Measurements from ENCODE around the gene TCF15. TPM values are rescaled to one million over a fixed set of nuclear protein-coding genes. Genes with fewer than 3 reads are reported as not detected.

Gene TCF15
- polyA plus RNA-seq, 3 donors, result not detected

GRCh38 chr20:609371-609964 is 641 bp downstream of the TCF15 start:
- Histone ChIP-seq H3K27ac (ENCODE audit: low read depth in 1 of 2, low read length in 2 of 2) (no peak overlapping the region), H3K9ac (ENCODE audit: insufficient read depth, low read length, poor library complexity, severe bottlenecking) (no peak overlapping the region), H3K27me3 (ENCODE audit: control insufficient read depth in 2 of 2, insufficient read depth in 2 of 2, low read length in 2 of 2) (peaks cover 29 to 49% of the 10 kb centered on the region in 2 donors), H4K20me1 (ENCODE audit: insufficient read depth, low read length) (no peaks in the 10 kb centered on the region), H3K9me3 (replicated peaks in 1 of 2; ENCODE audit: control insufficient read depth in 1 of 2, insufficient read depth in 1 of 2, low read length in 2 of 2) (peaks cover 0 to 20% of the 10 kb centered on the region in 2 donors), H2AFZ (ENCODE audit: insufficient read depth, low read depth, low read length, poor library complexity, severe bottlenecking) (no peak overlapping the region), H3K4me2 (replicated peaks; ENCODE audit: extremely low read depth, low read length, poor library complexity, severe bottlenecking) (peak overlapping the region; percentile 31), H3K79me2 (ENCODE audit: insufficient read depth, low read length) (no peaks in the 10 kb centered on the region), H3K4me3 (replicated peaks in 1 of 3; ENCODE audit: low read depth in 2 of 3, low read length in 3 of 3) (no peak overlapping the region), H3K36me3 (replicated peaks in 1 of 2; ENCODE audit: control insufficient read depth in 1 of 2, insufficient read depth in 2 of 2, low read length in 2 of 2) (no peaks in the 10 kb centered on the region), H3K4me1 (ENCODE audit: control insufficient read depth in 1 of 2, insufficient read depth in 2 of 2, low read length in 2 of 2) (peaks cover 5 to 6% of the 10 kb centered on the region in 2 donors)
- H3K36me3 Mint-ChIP-seq, result peaks cover 0 to 2% of the 10 kb centered on the region in 2 donors
- no peak for TF ChIP-seq CTCF (IDR thresholded peaks at IDR 0.05)
- H3K9me3 Mint-ChIP-seq, result peaks cover 0 to 12% (median 3%) of the 10 kb centered on the region in 7 donors
- peak overlapping the region in 1 of 2 donors; percentile 76 for H3K4me3 Mint-ChIP-seq
- peaks cover 14% of the 10 kb centered on the region for H3K4me1 Mint-ChIP-seq
- 12% methylated on average over 53 of the region's 54 CpGs for WGBS (ENCODE audit: insufficient coverage)
- H3K27me3 Mint-ChIP-seq (ENCODE audit: low read depth in 3 of 3), result peaks cover 46 to 59% (median 49%) of the 10 kb centered on the region in 3 donors
- DNase-seq, result no peak
- no peak overlapping the region for H3K27ac Mint-ChIP-seq
- intact Hi-C loops (cut with micrococcal nuclease), result no loop called here

DNA sequence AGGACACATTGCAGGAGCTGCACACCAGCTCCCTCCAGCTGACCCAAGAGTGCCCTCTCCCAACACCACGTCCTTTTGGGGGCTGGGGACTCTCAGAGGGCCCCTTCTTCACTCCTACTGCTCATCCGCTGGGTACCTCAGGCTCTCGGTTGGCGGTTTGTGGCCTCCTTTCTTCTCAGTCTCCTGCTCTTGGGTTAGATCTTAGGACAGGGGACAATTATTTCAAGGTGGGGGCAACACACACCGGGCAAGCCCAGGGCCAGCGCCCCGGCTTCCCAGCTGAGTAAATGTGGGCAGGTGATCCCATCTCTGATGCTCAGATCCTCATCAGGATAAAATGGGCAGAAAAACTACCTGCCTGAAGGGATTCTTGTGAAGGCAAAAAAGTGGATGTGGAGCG is 1.1 kb downstream of the TCF15 start:
- no peak overlapping the region for H3K9ac ChIP-seq (ENCODE audit: insufficient read depth, low read length, poor library complexity, severe bottlenecking)
- H4K20me1 ChIP-seq (ENCODE audit: insufficient read depth, low read length), result no peaks in the 10 kb centered on the region
- H3K4me3 Mint-ChIP-seq, result peak overlapping the region in 1 of 2 donors; percentile 76
- no peak overlapping the region for H3K27ac Mint-ChIP-seq
- no peak overlapping the region for H3K4me2 ChIP-seq (replicated peaks; ENCODE audit: extremely low read depth, low read length, poor library complexity, severe bottlenecking)
- H3K79me2 ChIP-seq (ENCODE audit: insufficient read depth, low read length), result no peaks in the 10 kb centered on the region
- intact Hi-C loops (cut with micrococcal nuclease), result no loop called here
- peaks cover 5 to 6% of the 10 kb centered on the region in 2 donors for H3K4me1 ChIP-seq (ENCODE audit: control insufficient read depth in 1 of 2, insufficient read depth in 2 of 2, low read length in 2 of 2)
- peaks cover 0 to 12% (median 3%) of the 10 kb centered on the region in 7 donors for H3K9me3 Mint-ChIP-seq
- H3K36me3 Mint-ChIP-seq, result peaks cover 0 to 2% of the 10 kb centered on the region in 2 donors
- H3K27me3 Mint-ChIP-seq (ENCODE audit: low read depth in 3 of 3), result peaks cover 46 to 59% (median 49%) of the 10 kb centered on the region in 3 donors
- no peak overlapping the region for H3K27ac ChIP-seq (ENCODE audit: low read depth in 1 of 2, low read length in 2 of 2)
- peaks cover 29 to 49% of the 10 kb centered on the region in 2 donors for H3K27me3 ChIP-seq (ENCODE audit: control insufficient read depth in 2 of 2, insufficient read depth in 2 of 2, low read length in 2 of 2)
- peaks cover 0 to 20% of the 10 kb centered on the region in 2 donors for H3K9me3 ChIP-seq (replicated peaks in 1 of 2; ENCODE audit: control insufficient read depth in 1 of 2, insufficient read depth in 1 of 2, low read length in 2 of 2)
- no peaks in the 10 kb centered on the region for H3K36me3 ChIP-seq (replicated peaks in 1 of 2; ENCODE audit: control insufficient read depth in 1 of 2, insufficient read depth in 2 of 2, low read length in 2 of 2)
- H3K4me3 ChIP-seq (replicated peaks in 1 of 3; ENCODE audit: low read depth in 2 of 3, low read length in 3 of 3), result no peak overlapping the region
- DNase-seq, result no peak
- TF ChIP-seq CTCF (IDR thresholded peaks at IDR 0.05), result no peak
- 94% methylated on average over 8 of the region's 8 CpGs for WGBS (ENCODE audit: insufficient coverage)
- H3K4me1 Mint-ChIP-seq, result peaks cover 14% of the 10 kb centered on the region
- H2AFZ ChIP-seq (ENCODE audit: insufficient read depth, low read depth, low read length, poor library complexity, severe bottlenecking), result no peak overlapping the region

Data from CD14-positive monocyte (primary cell).